Measurements from ENCODE around the gene THAP9.

The THAP9 gene

DNA sequence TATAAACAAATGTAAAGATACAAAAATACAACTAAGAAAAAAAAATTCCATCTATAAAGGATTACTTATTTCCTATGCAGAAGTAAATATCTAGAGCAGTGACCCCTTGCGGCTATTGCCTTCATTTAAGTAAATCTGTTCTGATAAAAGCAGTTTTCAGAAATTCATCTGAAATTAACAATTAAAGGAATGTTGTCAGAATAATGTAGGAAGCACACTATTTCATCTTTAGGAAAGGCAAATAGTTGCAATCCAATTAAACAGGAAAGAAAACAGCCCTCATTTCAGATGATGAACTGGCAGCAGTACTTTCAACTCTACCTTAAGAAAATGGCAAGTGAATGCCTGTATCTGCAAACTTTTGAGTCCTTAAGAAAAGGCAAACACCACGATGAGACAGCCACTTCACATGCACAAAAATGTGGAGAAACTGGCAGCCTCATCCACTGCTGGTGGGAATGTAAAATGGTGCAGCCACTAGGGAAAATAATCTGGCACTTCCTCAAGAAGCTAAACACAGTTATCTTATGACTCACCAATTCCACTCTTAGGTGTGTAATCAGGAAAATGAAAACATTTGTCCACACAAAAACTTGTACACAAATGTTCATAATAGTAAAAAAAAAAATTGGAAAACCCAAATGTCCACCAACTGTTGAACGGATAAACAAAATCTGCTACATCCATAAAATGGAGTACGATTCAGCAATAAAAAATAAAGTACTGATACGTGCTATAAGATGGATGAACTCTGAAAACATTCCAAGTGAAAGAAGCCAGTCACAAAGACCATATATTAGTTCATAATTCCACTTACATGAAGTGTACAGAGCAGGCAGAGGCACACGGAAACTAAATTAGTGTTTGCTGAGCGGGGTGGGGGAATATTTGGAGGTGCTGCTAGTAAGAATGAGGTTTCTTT lies 2.0 kb upstream of the THAP9 start:
- H3K27ac ChIP-seq (ENCODE audit: extremely low read depth, low read depth, low read length), result no peak overlapping the region
- no peaks in the 10 kb centered on the region for H3K4me1 ChIP-seq (ENCODE audit: control insufficient read depth, insufficient read depth, low read length)
- POLR2A ChIA-PET, result interaction anchor here (3.4 kb wide), 1 partner anchor 113 kb away, joined by 26 read pairs; the partner anchor contains the start of gene LIN54
- TF ChIP-seq ZNF629 (tag by site-specific recombination; IDR thresholded peaks at IDR 0.05) (peak; percentile 46; the same call in 1 of the 2 replicates), ZNF274 (IDR thresholded peaks at IDR 0.05; ENCODE audit: low read length) (no peak), ZNF274 (tag by site-specific recombination; IDR thresholded peaks at IDR 0.05; ENCODE audit: borderline replicate concordance) (no peak), ELK4 (IDR thresholded peaks at IDR 0.05; ENCODE audit: borderline replicate concordance, low read depth, low read length) (no peak), ZNF610 (tag by site-specific recombination; IDR thresholded peaks at IDR 0.05; ENCODE audit: borderline replicate concordance) (no peak), ZNF426 (tag by site-specific recombination; IDR thresholded peaks at IDR 0.05) (no peak), SP2 (tag by site-specific recombination; IDR thresholded peaks at IDR 0.05) (no peak), ZNF391 (tag by site-specific recombination; IDR thresholded peaks at IDR 0.05; ENCODE audit: borderline replicate concordance, low read depth) (no peak), ZNF48 (tag by site-specific recombination; IDR thresholded peaks at IDR 0.05) (no peak), BCL11B (tag by site-specific recombination; IDR thresholded peaks at IDR 0.05; ENCODE audit: low read depth) (no peak), ZNF473 (tag by site-specific recombination; IDR thresholded peaks at IDR 0.05) (no peak), ZNF623 (tag by site-specific recombination; IDR thresholded peaks at IDR 0.05) (no peak), ZBTB1 (tag by site-specific recombination; IDR thresholded peaks at IDR 0.05) (no peak), ZNF16 (tag by site-specific recombination; IDR thresholded peaks at IDR 0.05; ENCODE audit: low read depth) (no peak), ZNF701 (tag by site-specific recombination; IDR thresholded peaks at IDR 0.05) (no peak), ZNF549 (tag by site-specific recombination; IDR thresholded peaks at IDR 0.05) (no peak), ZNF626 (tag by site-specific recombination; IDR thresholded peaks at IDR 0.05) (no peak)
- TF ChIP-seq, protein P1, sequence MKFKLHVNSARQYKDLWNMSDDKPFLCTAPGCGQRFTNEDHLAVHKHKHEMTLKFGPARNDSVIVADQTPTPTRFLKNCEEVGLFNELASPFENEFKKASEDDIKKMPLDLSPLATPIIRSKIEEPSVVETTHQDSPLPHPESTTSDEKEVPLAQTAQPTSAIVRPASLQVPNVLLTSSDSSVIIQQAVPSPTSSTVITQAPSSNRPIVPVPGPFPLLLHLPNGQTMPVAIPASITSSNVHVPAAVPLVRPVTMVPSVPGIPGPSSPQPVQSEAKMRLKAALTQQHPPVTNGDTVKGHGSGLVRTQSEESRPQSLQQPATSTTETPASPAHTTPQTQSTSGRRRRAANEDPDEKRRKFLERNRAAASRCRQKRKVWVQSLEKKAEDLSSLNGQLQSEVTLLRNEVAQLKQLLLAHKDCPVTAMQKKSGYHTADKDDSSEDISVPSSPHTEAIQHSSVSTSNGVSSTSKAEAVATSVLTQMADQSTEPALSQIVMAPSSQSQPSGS (tag by site-specific recombination; IDR thresholded peaks at IDR 0.05; ENCODE audit: low read depth), result no peak
- TF ChIP-seq, protein P2, sequence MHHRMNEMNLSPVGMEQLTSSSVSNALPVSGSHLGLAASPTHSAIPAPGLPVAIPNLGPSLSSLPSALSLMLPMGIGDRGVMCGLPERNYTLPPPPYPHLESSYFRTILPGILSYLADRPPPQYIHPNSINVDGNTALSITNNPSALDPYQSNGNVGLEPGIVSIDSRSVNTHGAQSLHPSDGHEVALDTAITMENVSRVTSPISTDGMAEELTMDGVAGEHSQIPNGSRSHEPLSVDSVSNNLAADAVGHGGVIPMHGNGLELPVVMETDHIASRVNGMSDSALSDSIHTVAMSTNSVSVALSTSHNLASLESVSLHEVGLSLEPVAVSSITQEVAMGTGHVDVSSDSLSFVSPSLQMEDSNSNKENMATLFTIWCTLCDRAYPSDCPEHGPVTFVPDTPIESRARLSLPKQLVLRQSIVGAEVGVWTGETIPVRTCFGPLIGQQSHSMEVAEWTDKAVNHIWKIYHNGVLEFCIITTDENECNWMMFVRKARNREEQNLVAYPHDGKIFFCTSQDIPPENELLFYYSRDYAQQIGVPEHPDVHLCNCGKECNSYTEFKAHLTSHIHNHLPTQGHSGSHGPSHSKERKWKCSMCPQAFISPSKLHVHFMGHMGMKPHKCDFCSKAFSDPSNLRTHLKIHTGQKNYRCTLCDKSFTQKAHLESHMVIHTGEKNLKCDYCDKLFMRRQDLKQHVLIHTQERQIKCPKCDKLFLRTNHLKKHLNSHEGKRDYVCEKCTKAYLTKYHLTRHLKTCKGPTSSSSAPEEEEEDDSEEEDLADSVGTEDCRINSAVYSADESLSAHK (tag by site-specific recombination; IDR thresholded peaks at IDR 0.05), result no peak
- TF ChIP-seq, protein P3, sequence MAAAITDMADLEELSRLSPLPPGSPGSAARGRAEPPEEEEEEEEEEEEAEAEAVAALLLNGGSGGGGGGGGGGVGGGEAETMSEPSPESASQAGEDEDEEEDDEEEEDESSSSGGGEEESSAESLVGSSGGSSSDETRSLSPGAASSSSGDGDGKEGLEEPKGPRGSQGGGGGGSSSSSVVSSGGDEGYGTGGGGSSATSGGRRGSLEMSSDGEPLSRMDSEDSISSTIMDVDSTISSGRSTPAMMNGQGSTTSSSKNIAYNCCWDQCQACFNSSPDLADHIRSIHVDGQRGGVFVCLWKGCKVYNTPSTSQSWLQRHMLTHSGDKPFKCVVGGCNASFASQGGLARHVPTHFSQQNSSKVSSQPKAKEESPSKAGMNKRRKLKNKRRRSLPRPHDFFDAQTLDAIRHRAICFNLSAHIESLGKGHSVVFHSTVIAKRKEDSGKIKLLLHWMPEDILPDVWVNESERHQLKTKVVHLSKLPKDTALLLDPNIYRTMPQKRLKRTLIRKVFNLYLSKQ (tag by site-specific recombination; IDR thresholded peaks at IDR 0.05; ENCODE audit: borderline replicate concordance), result no peak
- TF ChIP-seq, protein P4, sequence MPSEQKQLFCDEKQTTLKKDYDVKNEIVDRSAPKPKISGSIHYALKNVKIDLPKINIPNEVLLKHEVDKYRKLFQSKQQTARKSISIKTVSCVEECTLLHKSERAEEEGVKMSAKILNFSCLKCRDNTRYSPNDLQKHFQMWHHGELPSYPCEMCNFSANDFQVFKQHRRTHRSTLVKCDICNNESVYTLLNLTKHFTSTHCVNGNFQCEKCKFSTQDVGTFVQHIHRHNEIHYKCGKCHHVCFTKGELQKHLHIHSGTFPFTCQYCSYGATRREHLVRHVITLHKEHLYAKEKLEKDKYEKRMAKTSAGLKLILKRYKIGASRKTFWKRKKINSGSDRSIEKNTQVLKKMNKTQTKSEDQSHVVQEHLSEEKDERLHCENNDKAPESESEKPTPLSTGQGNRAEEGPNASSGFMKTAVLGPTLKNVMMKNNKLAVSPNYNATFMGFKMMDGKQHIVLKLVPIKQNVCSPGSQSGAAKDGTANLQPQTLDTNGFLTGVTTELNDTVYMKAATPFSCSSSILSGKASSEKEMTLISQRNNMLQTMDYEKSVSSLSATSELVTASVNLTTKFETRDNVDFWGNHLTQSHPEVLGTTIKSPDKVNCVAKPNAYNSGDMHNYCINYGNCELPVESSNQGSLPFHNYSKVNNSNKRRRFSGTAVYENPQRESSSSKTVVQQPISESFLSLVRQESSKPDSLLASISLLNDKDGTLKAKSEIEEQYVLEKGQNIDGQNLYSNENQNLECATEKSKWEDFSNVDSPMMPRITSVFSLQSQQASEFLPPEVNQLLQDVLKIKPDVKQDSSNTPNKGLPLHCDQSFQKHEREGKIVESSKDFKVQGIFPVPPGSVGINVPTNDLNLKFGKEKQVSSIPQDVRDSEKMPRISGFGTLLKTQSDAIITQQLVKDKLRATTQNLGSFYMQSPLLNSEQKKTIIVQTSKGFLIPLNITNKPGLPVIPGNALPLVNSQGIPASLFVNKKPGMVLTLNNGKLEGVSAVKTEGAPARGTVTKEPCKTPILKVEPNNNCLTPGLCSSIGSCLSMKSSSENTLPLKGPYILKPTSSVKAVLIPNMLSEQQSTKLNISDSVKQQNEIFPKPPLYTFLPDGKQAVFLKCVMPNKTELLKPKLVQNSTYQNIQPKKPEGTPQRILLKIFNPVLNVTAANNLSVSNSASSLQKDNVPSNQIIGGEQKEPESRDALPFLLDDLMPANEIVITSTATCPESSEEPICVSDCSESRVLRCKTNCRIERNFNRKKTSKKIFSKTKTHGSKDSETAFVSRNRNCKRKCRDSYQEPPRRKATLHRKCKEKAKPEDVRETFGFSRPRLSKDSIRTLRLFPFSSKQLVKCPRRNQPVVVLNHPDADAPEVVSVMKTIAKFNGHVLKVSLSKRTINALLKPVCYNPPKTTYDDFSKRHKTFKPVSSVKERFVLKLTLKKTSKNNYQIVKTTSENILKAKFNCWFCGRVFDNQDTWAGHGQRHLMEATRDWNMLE (tag by site-specific recombination; conservative IDR thresholded peaks at IDR 0.05; ENCODE audit: low read depth), result no peak
- TF ChIP-seq, protein P5, sequence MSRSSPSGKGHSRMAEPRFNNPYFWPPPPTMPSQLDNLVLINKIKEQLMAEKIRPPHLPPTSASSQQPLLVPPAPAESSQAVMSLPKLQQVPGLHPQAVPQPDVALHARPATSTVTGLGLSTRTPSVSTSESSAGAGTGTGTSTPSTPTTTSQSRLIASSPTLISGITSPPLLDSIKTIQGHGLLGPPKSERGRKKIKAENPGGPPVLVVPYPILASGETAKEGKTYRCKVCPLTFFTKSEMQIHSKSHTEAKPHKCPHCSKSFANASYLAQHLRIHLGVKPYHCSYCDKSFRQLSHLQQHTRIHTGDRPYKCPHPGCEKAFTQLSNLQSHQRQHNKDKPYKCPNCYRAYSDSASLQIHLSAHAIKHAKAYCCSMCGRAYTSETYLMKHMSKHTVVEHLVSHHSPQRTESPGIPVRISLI (tag by site-specific recombination; IDR thresholded peaks at IDR 0.05), result no peak

More for the DNA sequence above, 2.0 kb upstream of the THAP9 start:
- peaks cover 18 to 59% of the 10 kb centered on the region in 2 experiments for H3K36me3 ChIP-seq (ENCODE audit: control insufficient read depth in 2 of 2, insufficient read depth in 1 of 2, low read length in 2 of 2)
- no peaks in the 10 kb centered on the region for H3K9me3 ChIP-seq (ENCODE audit: control insufficient read depth, insufficient read depth, low read depth, low read length)
- H3K4me3 ChIP-seq (ENCODE audit: low read depth, low read length), result peak overlapping the region; percentile 72
- CTCF ChIA-PET, result interaction anchor here (0.6 to 2.1 kb wide), 6 partner anchors 9 to 185 kb away, joined by 3 to 13 read pairs (median 3); no protein-coding TSS in a partner anchor
